Activated CD4-positive, alpha-beta T cell treated with anti-CD3 and anti-CD28 coated beads for 36 hours (primary cell): ENCODE measurements around the gene CCNF. TPM values are rescaled to one million over a fixed set of nuclear protein-coding genes. Genes with fewer than 3 reads are reported as not detected.
"Not testable (repeated sequence)": the region's sequence is repeated elsewhere in the genome, so short reads cannot be mapped to it uniquely, and the experiment has no call there.

Experiments used
- ATAC-seq: fragments of 200-7000 bp; cut with Tn5 transposase; one replicate; pipeline ENCODE4 v1.10.0; 2021; ENCODE audit warnings: mild to moderate bottlenecking, moderate library complexity
- CTCF ChIA-PET: fragments of 350-600 bp; sonication (Branson Sonifier 250); formaldehyde crosslinking; loops from one replicate; lab custom pipeline; 2021; ENCODE audit warnings: antibody characterized with exemption; lab: Charles Lee
- POLR2A ChIA-PET: fragments of 350-600 bp; sonication (Branson Sonifier 250); formaldehyde crosslinking; loops from one replicate; lab custom pipeline; 2021; ENCODE audit warnings: antibody characterized with exemption, inconsistent platforms; lab: Charles Lee
- DNase-seq: peaks from one replicate; pipeline ENCODE4 v3.0.0-alpha.2; 2020
- H3K27ac Mint-ChIP-seq: one replicate; pipeline ENCODE4 v1.8.0; 2021; ENCODE audit warnings: mixed read lengths
- H3K27me3 Mint-ChIP-seq: one replicate; pipeline ENCODE4 v1.8.0; 2021; ENCODE audit warnings: mixed read lengths
- H3K36me3 Mint-ChIP-seq: one replicate; pipeline ENCODE4 v1.8.0; 2021; ENCODE audit warnings: low read depth, mixed read lengths
- H3K4me1 Mint-ChIP-seq: one replicate; pipeline ENCODE4 v1.8.0; 2021; ENCODE audit warnings: mixed read lengths
- H3K4me3 Mint-ChIP-seq: one replicate; pipeline ENCODE4 v1.8.0; 2021; ENCODE audit warnings: mild to moderate bottlenecking, moderate library complexity, mixed read lengths
- H3K9me3 Mint-ChIP-seq: one replicate; pipeline ENCODE4 v1.8.0; 2021; ENCODE audit warnings: low read depth, mixed read lengths
- intact Hi-C, 2 experiments: fragments of 100-400 bp; cut with DNase I in 1 of 2; cut with micrococcal nuclease in 1 of 2; formaldehyde crosslinking; loops; one replicate each; pipeline versions ENCODE4 v1.14.2 to v1.15.1; 2022 to 2024; cut with DNase I, micrococcal nuclease
- total RNA-seq, 2 experiments: library from RNA; stranded (reverse); gene quantifications; one replicate each; pipeline ENCODE4 v1.2.3, GENCODE V29; 2021

CCNF gene
- total RNA-seq, 2 experiments from 2014 or later: 52.2 to 53.4 TPM

DNA sequence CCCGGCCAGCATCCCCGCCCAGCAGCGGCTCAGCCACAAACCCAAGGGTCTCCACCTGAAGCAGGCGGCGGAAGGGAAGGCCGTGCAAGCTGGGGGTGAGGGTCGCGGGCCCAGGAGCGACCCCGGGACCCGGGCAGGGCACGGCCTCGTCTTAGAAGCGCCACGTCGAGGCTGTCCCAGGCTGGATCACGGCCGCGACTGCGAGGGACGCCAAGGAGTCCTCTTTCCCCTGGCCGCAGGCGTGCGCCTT is 538 bp upstream of the CCNF start:
- ATAC-seq: peak; percentile 37
- CTCF ChIA-PET: interaction anchor here (0.6 to 1.0 kb wide), 4 partner anchors 53 to 478 kb away, joined by 3 read pairs; partner anchors contain the start of gene ABCA3
- Mint-ChIP-seq H3K27me3 (no peaks in the 10 kb centered on the region), H3K27ac (peak overlapping the region; percentile 76), H3K4me3 (peak overlapping the region; percentile 97), H3K9me3 (no peaks in the 10 kb centered on the region), H3K36me3 (peaks cover 27% of the 10 kb centered on the region), H3K4me1 (peaks cover 16% of the 10 kb centered on the region)
- intact Hi-C loops: loop anchor here (1.0 to 5.0 kb wide), 23 partner anchors 32 to 485 kb away; partner anchors contain the start of genes ABCA3 (in 2 of the 2), AMDHD2 (in 1 of the 2), ATP6V0C (in 1 of the 2) and E4F1 (in 1 of the 2)
- no peak for DNase-seq
- POLR2A ChIA-PET: no interaction called here

DNA sequence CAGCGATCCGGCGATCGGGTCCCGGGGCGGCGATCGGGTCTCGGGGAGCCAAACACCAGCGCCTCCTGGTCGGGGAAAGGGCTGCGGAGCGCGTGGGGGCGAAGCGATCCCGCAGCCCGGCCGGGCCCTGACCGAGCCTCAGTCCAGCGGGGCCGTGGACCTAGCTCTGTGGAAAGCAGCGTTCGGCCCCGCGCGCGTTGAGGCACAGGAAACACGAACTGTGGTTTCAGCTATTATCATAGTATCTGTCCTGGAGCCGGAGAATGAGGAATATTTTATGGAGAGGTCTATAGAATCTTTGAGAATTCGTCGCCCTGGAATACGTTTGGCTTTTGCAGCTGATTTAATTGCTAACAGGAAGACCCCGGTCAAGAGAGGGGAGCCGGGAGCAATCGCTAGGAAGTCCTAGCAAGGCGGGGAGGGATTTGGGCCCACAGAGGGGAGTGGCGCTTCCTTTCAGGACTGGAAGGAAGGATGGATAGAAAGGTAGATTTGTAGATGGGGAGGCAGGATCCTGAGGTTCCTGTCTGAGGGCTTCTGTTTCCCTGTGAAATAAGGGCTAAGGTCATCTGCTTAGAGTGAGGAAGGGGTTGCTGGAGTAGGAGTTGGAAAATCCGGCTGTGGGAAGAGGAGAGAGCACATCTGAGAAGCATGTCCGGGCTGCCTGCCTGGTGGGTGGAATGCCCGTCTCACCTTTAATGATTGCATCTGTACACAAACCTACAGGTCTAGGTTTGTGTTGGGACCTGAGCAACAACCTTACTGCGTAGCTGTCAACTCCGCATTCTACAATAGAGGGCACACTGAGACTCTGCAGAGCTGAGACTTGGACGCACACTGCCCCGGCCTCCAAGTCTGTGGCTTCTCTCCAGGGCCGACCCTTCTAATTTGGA is 770 bp downstream of the CCNF start:
- peak; percentile 33 for DNase-seq
- Mint-ChIP-seq H3K27ac (peak overlapping the region; percentile 72), H3K36me3 (peaks cover 34% of the 10 kb centered on the region), H3K9me3 (no peaks in the 10 kb centered on the region), H3K4me3 (peak overlapping the region; percentile 97), H3K4me1 (peaks cover 16% of the 10 kb centered on the region), H3K27me3 (no peaks in the 10 kb centered on the region)
- POLR2A ChIA-PET: interaction anchor here (1.2 kb wide), 2 partner anchors 29 to 234 kb away, joined by 3 read pairs; no protein-coding TSS in a partner anchor
- peak; percentile 16 for ATAC-seq
- intact Hi-C loops: loop anchor here (1.0 to 5.0 kb wide), 23 partner anchors 30 to 487 kb away; partner anchors contain the start of genes ABCA3 (in 2 of the 2), AMDHD2 (in 1 of the 2), ATP6V0C (in 1 of the 2) and E4F1 (in 1 of the 2)
- CTCF ChIA-PET: interaction anchor here (1.0 to 1.5 kb wide), 2 partner anchors 72 to 110 kb away, joined by 3 read pairs; no protein-coding TSS in a partner anchor

DNA sequence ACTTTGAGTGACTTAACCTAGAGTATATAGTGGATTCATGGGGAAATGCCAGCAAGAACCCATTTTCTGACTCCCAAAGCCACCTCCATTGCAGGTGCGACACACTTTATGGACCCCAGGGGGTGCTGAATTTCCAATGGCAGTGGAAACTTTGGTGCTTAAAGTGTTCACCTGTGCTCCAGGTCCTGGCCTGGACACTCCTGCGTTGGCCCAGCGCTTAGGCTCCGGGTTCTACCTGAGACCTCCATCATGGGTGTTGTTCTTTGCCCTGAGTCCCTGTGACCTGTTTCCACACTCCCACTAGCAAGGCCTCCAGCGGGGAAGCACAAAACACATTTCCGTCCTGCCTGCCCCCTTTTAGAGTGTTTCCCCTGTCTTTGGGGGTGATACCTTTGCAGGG is 3.0 kb downstream of the CCNF start:
- Mint-ChIP-seq H3K4me1 (peaks cover 16% of the 10 kb centered on the region), H3K27ac (no peak overlapping the region), H3K9me3 (no peaks in the 10 kb centered on the region), H3K4me3 (no peak overlapping the region), H3K36me3 (peaks cover 50% of the 10 kb centered on the region), H3K27me3 (no peaks in the 10 kb centered on the region)
- ChIA-PET CTCF (no interaction called here), POLR2A (no interaction called here)
- ATAC-seq: no peak
- DNase-seq: no peak
- intact Hi-C loops: no loop called here

DNA sequence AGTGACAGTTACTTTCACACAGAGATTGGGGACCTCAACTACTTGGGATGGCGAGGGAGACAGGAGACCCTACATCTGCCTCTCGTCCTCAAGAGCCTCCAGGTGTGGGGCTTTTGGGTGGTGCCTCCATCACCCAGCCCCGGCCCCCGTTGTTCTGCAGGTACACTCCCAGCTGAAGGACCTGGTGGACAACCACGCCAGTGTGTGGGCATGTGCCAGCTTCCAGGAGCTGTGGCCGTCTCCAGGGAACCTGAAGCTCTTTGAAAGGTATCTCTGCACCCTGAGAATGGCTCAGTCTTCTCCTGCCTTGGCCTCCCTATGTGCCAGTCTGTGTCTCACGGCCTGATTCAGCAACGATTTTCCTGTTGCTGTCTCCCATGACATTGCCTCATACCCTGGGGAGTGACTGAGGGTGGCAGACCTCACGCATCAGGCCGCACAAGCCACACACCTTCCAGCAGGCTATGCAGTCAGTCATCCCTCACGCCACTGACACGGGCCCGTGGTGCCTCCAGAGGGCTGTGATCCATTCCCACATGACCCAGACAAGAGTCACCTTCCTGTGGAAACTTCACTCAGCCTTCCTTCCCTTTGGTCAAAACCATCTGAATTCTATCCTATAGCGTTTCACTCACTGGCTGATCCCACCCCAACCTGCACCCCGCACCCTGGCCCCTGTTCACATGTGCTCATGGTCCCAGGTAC is 3.7 kb downstream of the CCNF start:
- ChIA-PET CTCF (interaction anchor here (0.8 kb wide), 1 partner anchor 50 kb away, joined by 3 read pairs; no protein-coding TSS in a partner anchor), POLR2A (no interaction called here)
- H3K36me3 Mint-ChIP-seq: peaks cover 55% of the 10 kb centered on the region
- no peaks in the 10 kb centered on the region for H3K27me3 Mint-ChIP-seq
- no peak overlapping the region for H3K4me3 Mint-ChIP-seq
- H3K9me3 Mint-ChIP-seq: no peaks in the 10 kb centered on the region
- intact Hi-C loops: no loop called here
- H3K27ac Mint-ChIP-seq: no peak overlapping the region
- peaks cover 16% of the 10 kb centered on the region for H3K4me1 Mint-ChIP-seq
- DNase-seq (no peak), ATAC-seq (no peak)

DNA sequence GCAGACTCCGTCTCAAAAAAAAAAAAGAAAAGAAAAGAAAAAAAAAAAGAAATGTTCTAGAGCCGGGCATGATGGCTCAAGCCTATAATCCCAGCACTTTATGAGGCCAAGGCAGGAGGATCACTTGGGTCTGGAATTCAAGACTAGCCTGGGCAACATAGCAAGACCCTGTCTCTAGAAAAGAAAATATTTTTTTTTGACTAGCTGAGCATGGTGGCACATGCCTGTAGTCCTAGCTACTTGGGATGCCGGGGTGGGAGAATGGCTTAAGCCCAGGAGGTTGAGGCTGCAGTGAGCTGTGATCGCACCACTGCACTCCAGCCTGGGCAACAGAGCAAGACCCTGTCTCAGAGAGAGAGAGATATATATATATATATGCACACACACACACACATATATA is 6.0 kb downstream of the CCNF start:
- H3K9me3 Mint-ChIP-seq, DNase-seq, H3K27ac Mint-ChIP-seq, H3K4me1 Mint-ChIP-seq, POLR2A ChIA-PET, ATAC-seq, H3K27me3 Mint-ChIP-seq, intact Hi-C loops, CTCF ChIA-PET, H3K4me3 Mint-ChIP-seq: not testable (repeated sequence)
- H3K36me3 Mint-ChIP-seq: peaks cover 64% of the 10 kb centered on the region

DNA sequence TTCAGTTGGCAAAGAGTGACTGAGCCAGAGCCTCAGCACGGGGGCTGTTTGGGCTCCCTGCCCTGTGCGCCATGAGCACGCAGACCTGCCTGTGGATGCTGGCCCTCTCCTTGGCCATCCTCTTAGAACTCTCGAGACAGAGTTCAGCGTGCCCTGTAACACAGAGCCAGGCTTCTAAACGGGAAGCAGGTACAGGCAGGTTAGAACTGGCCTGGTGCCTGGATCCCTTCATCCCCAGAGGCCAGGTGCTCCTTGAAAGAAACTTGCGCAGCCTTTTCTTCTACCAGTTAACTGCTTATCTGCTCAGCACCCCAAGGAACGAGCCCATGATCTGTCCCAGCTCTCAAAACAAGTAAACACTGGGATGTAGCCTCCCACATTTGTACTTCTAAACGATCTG is 6.9 kb downstream of the CCNF start:
- H3K36me3 Mint-ChIP-seq: peaks cover 57% of the 10 kb centered on the region
- no peak for DNase-seq
- H3K4me1 Mint-ChIP-seq: peaks cover under 1% of the 10 kb centered on the region
- intact Hi-C loops: no loop called here
- no peak overlapping the region for H3K4me3 Mint-ChIP-seq
- ChIA-PET CTCF (no interaction called here), POLR2A (no interaction called here)
- no peak overlapping the region for H3K27ac Mint-ChIP-seq
- no peaks in the 10 kb centered on the region for H3K27me3 Mint-ChIP-seq
- ATAC-seq: no peak
- no peaks in the 10 kb centered on the region for H3K9me3 Mint-ChIP-seq

DNA sequence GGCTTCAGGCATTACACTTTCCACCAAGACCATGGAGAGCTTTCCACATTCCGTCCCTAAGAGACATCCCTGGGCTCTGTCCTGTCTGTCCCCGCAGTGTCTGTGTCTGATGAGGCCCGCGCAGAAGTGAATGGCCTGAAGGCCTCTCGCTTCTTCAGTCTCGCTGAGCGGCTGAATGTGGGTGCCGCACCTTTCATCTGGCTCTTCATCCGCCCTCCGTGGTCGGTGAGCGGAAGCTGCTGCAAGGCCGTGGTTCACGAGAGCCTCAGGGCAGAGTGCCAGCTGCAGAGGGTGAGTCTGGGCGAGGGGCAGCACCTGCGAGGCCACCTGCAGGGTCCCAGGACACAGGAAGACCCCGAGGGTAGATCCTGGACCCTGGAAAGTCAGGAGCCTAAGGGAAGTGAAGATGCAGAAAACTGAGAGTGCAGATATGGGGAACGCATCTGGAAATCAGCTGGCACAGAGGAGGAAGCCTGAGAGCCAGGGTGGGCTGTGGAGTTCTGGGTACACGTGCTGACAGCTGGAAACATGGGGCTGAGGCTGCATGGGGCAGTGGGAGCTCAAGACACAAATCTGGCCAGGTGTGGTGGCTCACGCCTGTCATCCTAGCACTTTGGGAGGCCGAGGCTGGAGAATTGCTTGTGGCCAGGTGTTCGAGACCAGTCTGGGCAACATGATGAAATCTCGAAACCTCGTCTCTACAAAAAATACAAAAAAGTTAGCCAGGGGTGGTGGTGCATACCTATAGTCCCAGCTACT is 8.0 kb downstream of the CCNF start:
- H3K4me1 Mint-ChIP-seq: no peaks in the 10 kb centered on the region
- H3K4me3 Mint-ChIP-seq: no peak overlapping the region
- H3K36me3 Mint-ChIP-seq: peaks cover 56% of the 10 kb centered on the region
- ATAC-seq: no peak
- intact Hi-C loops: no loop called here
- ChIA-PET CTCF (interaction anchor here (0.6 kb wide), 1 partner anchor 724 kb away, joined by 3 read pairs; no protein-coding TSS in a partner anchor), POLR2A (interaction anchor here (0.6 kb wide), 1 partner anchor 185 kb away, joined by 6 read pairs; no protein-coding TSS in a partner anchor)
- no peaks in the 10 kb centered on the region for H3K9me3 Mint-ChIP-seq
- DNase-seq: no peak
- no peaks in the 10 kb centered on the region for H3K27me3 Mint-ChIP-seq
- no peak overlapping the region for H3K27ac Mint-ChIP-seq

DNA sequence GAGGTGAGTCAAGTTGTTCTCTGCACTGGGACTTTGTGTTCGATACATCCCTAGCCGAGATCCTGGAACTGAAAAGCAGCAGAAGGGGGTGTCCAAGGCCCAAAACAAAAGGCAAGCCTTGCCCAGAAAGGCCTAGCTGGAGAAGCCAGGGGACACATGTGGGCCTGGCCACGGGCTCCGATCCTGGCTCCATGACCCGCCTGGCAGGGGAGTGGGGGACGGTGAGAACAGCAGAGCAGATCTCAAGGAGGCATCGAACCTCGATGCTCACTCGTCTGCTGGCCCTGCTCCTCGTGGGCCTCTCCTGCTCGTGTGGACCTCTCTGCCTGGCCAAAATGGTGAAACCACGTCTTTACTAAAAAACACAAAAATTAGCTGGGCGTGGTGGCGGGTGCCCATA is 8.9 kb downstream of the CCNF start:
- Mint-ChIP-seq H3K4me3 (no peak overlapping the region), H3K36me3 (peaks cover 51% of the 10 kb centered on the region), H3K27me3 (no peaks in the 10 kb centered on the region), H3K4me1 (no peaks in the 10 kb centered on the region), H3K27ac (no peak overlapping the region), H3K9me3 (no peaks in the 10 kb centered on the region)
- ChIA-PET CTCF (no interaction called here), POLR2A (no interaction called here)
- DNase-seq: no peak
- intact Hi-C loops: no loop called here
- ATAC-seq: no peak

DNA sequence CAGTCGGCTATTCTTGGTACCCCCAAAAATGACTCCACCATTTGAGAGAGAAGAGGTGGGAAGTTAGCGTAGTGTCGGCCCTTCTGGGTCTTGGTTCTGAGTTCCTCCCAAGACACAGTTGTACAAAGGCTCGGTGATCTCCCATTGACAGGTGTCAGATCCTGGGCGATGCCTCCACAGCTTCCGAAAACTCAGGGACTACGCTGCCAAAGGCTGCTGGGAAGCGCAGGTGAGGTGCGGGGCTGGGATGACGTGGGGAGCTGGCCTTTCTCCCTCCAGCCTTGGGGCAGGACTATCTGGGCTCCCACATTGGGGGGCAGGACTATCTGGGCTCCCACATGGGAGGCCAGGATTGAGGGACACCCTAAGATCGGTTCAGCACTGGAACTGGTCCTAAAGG is 10.4 kb downstream of the CCNF start:
- no peaks in the 10 kb centered on the region for H3K4me1 Mint-ChIP-seq
- H3K9me3 Mint-ChIP-seq: no peaks in the 10 kb centered on the region
- no peaks in the 10 kb centered on the region for H3K27me3 Mint-ChIP-seq
- ATAC-seq: no peak
- ChIA-PET CTCF (interaction anchor here (0.6 to 0.7 kb wide), 2 partner anchors 44 to 64 kb away, joined by 3 read pairs; no protein-coding TSS in a partner anchor), POLR2A (no interaction called here)
- H3K27ac Mint-ChIP-seq: no peak overlapping the region
- peaks cover 49% of the 10 kb centered on the region for H3K36me3 Mint-ChIP-seq
- intact Hi-C loops: no loop called here
- no peak overlapping the region for H3K4me3 Mint-ChIP-seq
- no peak for DNase-seq

DNA sequence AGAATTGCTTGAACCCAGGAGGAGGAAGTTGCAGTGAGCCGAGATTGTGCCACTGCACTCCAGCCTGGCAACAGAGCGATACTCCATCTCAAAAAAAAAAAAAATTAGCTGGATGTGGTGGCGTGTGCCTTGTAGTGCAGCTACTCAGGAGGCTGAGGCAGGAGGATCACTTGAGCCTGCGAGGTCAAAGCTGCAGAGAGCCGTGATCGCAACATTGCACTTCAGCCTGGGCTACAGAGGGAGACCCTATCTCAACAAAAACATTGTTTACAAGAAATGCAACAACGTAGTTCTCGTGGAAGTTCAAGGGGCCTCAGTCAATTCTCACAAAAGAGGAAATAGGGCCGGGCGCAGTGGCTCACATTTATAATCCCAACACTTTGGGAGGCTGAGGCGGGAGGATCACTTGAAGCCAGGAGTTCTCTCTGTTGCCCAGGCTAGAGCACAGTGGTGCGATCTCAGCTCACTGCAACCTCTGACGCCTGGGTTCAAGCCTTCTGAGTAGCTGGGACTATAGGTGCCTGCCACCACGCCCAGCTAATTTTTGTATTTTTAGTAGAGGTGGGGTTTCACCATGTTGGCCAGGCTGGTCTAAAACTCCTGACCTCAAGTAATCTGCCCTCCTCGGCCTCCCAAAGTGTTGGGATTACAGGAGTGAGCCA is 12.0 kb downstream of the CCNF start:
- H3K9me3 Mint-ChIP-seq, DNase-seq, H3K4me3 Mint-ChIP-seq, H3K4me1 Mint-ChIP-seq, intact Hi-C loops, CTCF ChIA-PET, H3K27me3 Mint-ChIP-seq, POLR2A ChIA-PET, H3K27ac Mint-ChIP-seq: not testable (repeated sequence)
- peak; percentile 53 for ATAC-seq
- peaks cover 51% of the 10 kb centered on the region for H3K36me3 Mint-ChIP-seq
